B cell (primary cell): Measurements from ENCODE around the gene DCAF8L2. TPM values are rescaled to one million over a fixed set of nuclear protein-coding genes. Genes with fewer than 3 reads are reported as not detected.

Experiments
- ATAC-seq: fragments of 200-7000 bp; cut with Tn5 transposase; one replicate; pipeline ENCODE4 v1.10.0; 2021; ENCODE audit warnings: low read depth, mild to moderate bottlenecking, moderate number of reproducible peaks, moderate library complexity
- CTCF ChIA-PET: fragments of 350-600 bp; sonication (Branson Sonifier 250); formaldehyde crosslinking; loops from one replicate; lab custom pipeline; 2021; ENCODE audit warnings: antibody characterized with exemption, inconsistent platforms; lab: Charles Lee
- POLR2A ChIA-PET: fragments of 350-600 bp; sonication (Branson Sonifier 250); formaldehyde crosslinking; loops from one replicate; lab custom pipeline; 2021; ENCODE audit warnings: antibody characterized with exemption; lab: Charles Lee
- DNase-seq: peaks from one replicate; pipeline ENCODE4 v3.0.0; 2013
- H2AFZ ChIP-seq: 2 replicates; pipeline ENCODE4 v1.6.1; 2012; ENCODE audit warnings: mild to moderate bottlenecking, low read depth, low read length; ENCODE audit not compliant: insufficient read depth, poor library complexity, severe bottlenecking
- H3K27ac ChIP-seq, 2 donors: 1 replicate in 1 of 2; 2 replicates in 1 of 2; pipeline ENCODE4 v1.5.1; 2012 to 2013; ENCODE audit warnings: low read length in 2 of 2, mild to moderate bottlenecking in 2 of 2, moderate library complexity in 1 of 2
- H3K27me3 ChIP-seq, 4 experiments: fragments of 200-600 bp in 1 of 4; sonication (generic) in 1 of 4; replicated peaks in 1 of 4; 1 replicate in 2 of 4; 2 replicates in 2 of 4; pipeline versions ENCODE4 v1.6.1 to v1.7.0; 2013 to 2016; ENCODE audit warnings: low read length in 3 of 4, mild to moderate bottlenecking in 2 of 4, mixed read lengths in 1 of 4, moderate library complexity in 1 of 4; ENCODE audit not compliant: insufficient read depth in 4 of 4, control insufficient read depth in 3 of 4; ENCODE audit errors: control extremely low read depth in 1 of 4
- H3K36me3 ChIP-seq, 2 experiments: replicated peaks in 1 of 2; 1 replicate in 1 of 2; 2 replicates in 1 of 2; pipeline versions ENCODE4 v1.6.1 to v1.7.1; 2013; ENCODE audit warnings: low read length in 1 of 2; ENCODE audit not compliant: insufficient read depth in 2 of 2, control insufficient read depth in 1 of 2; ENCODE audit errors: control extremely low read depth in 1 of 2, extremely low read depth in 1 of 2
- H3K4me1 ChIP-seq, 2 donors: fragments of 200-600 bp in 1 of 2; sonication (generic) in 1 of 2; 1 replicate in 1 of 2; 2 replicates in 1 of 2; pipeline versions ENCODE4 v1.5.1 to v1.6.1; 2013 to 2017; ENCODE audit warnings: low read length in 2 of 2; ENCODE audit not compliant: control insufficient read depth in 2 of 2, insufficient read depth in 2 of 2
- H3K4me2 ChIP-seq: replicated peaks from 2 replicates; pipeline ENCODE3; 2012; ENCODE audit warnings: mild to moderate bottlenecking, low read depth, low read length; ENCODE audit not compliant: poor library complexity, severe bottlenecking
- H3K4me3 ChIP-seq, 5 experiments: fragments of 200-600 bp in 1 of 5; sonication (generic) in 1 of 5; 1 replicate in 3 of 5; 2 replicates in 2 of 5; pipeline versions ENCODE4 v1.5.1 to v1.7.0; 2011 to 2016; ENCODE audit warnings: low read length in 4 of 5, mild to moderate bottlenecking in 4 of 5, low read depth in 2 of 5, control low read depth in 1 of 5, moderate library complexity in 1 of 5; ENCODE audit not compliant: insufficient read depth in 1 of 5; ENCODE audit errors: control extremely low read depth in 1 of 5, extremely low read depth in 1 of 5
- H3K79me2 ChIP-seq: fragments of 200-600 bp; sonication (generic); one replicate; pipeline ENCODE4 v1.6.0; 2016; ENCODE audit warnings: low read length; ENCODE audit not compliant: control insufficient read depth, insufficient read depth
- H3K9ac ChIP-seq: fragments of 200-600 bp; sonication (generic); 2 replicates; pipeline ENCODE4 v1.6.1; 2017; ENCODE audit warnings: mild to moderate bottlenecking, low read length, moderate library complexity
- H3K9me3 ChIP-seq, 3 donors: one replicate each; pipeline versions ENCODE4 v1.6.1 to v1.7.1; 2013; ENCODE audit warnings: low read length in 2 of 3; ENCODE audit not compliant: control insufficient read depth in 2 of 3, insufficient read depth in 1 of 3; ENCODE audit errors: control extremely low read depth in 1 of 3
- H4K20me1 ChIP-seq: 2 replicates; pipeline ENCODE4 v1.6.0; 2012; ENCODE audit warnings: mild to moderate bottlenecking, low read length; ENCODE audit not compliant: insufficient read depth, control insufficient read depth, poor library complexity, severe bottlenecking
- H3K27ac Mint-ChIP-seq: one replicate; pipeline ENCODE4 v1.8.0; 2021; ENCODE audit warnings: mixed read lengths
- H3K27me3 Mint-ChIP-seq: one replicate; pipeline ENCODE4 v1.8.0; 2021; ENCODE audit warnings: mixed read lengths
- H3K4me1 Mint-ChIP-seq: one replicate; pipeline ENCODE4 v1.8.0; 2021; ENCODE audit warnings: mixed read lengths
- H3K4me3 Mint-ChIP-seq: one replicate; pipeline ENCODE4 v1.8.0; 2021; ENCODE audit warnings: mixed read lengths
- H3K9me3 Mint-ChIP-seq: one replicate; pipeline ENCODE4 v1.8.0; 2022; ENCODE audit warnings: mixed read lengths; ENCODE audit not compliant: insufficient read depth
- EZH2 ChIP-seq: IDR thresholded peaks from 2 replicates; pipeline ENCODE4 v1.6.1; 2012; ENCODE audit warnings: borderline replicate concordance, low read depth, mild to moderate bottlenecking, moderate library complexity, low read length; ENCODE audit not compliant: insufficient read depth, poor library complexity, severe bottlenecking
- WGBS: methylation state at CpG from one replicate; pipeline ENCODE4 v1.1.5; 2013; ENCODE audit warnings: missing lambda C conversion rate; ENCODE audit not compliant: insufficient coverage; 5-methylcytosine and 5-hydroxymethylcytosine counted together
- intact Hi-C: fragments of 100-400 bp; cut with micrococcal nuclease; formaldehyde crosslinking; loops from one replicate; pipeline ENCODE4 v1.10.0; 2022
- polyA plus RNA-seq: library from polyadenylated mRNA; depleted of rRNA; stranded (reverse); fragments of >200 nt; gene quantifications from 2 replicates; pipeline ENCODE4 v1.2.3, GENCODE V29; 2012
- total RNA-seq, 2 donors: library from RNA; stranded (reverse); fragments of 120-200 nt in 1 of 2; gene quantifications; 1 replicate in 1 of 2; 2 replicates in 1 of 2; pipeline versions ENCODE4 v1.2.3 to v1.2.4, GENCODE V29; 2013 to 2022
- TF ChIP-seq, protein P1 (sequence below): fragments of 200-600 bp; IDR thresholded peaks from one replicate; pipeline ENCODE4 v1.8.0; 2022; ENCODE audit warnings: antibody characterized with exemption, mild to moderate bottlenecking

DCAF8L2 gene
- total and polyA plus RNA-seq, 2 donors (not counting 1 experiment from before 2014, with no cell fraction given), result not detected

DNA sequence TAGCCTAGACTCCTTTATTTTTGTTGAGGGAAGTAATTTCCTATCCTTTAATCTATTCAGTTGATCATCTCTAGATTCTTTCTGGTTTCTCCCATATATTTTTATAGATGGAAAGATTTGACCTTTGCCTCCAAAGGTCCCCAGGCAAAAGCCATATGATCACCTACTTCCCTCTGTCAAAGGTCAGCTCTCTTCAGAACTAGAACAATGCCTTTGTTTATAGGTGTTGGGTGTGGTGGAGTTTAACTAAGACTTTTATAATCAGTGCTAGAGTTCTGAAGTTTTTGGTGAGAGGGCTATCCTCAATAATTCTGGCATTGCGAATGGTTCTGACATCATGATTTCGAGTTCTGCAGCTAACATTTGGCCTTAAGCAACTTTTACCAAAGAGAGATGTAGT is 19.0 kb upstream of the DCAF8L2 start:
- Mint-ChIP-seq H3K27me3 (no peaks in the 10 kb centered on the region), H3K4me3 (no peak overlapping the region), H3K9me3 (no peaks in the 10 kb centered on the region), H3K27ac (no peak overlapping the region), H3K4me1 (no peaks in the 10 kb centered on the region)
- Histone ChIP-seq H3K9me3 (no peaks in the 10 kb centered on the region), H3K79me2 (no peaks in the 10 kb centered on the region), H3K36me3 (no peaks in the 10 kb centered on the region), H2AFZ (no peak overlapping the region), H3K27me3 (no peaks in the 10 kb centered on the region), H3K4me1 (no peaks in the 10 kb centered on the region), H3K4me3 (no peak overlapping the region), H3K4me2 (no peak overlapping the region), H3K27ac (no peak overlapping the region), H3K9ac (no peak overlapping the region), H4K20me1 (no peaks in the 10 kb centered on the region)
- no peak for ATAC-seq
- CTCF ChIA-PET, result no interaction called here
- TF ChIP-seq EZH2, result no peak
- TF ChIP-seq, protein P1, sequence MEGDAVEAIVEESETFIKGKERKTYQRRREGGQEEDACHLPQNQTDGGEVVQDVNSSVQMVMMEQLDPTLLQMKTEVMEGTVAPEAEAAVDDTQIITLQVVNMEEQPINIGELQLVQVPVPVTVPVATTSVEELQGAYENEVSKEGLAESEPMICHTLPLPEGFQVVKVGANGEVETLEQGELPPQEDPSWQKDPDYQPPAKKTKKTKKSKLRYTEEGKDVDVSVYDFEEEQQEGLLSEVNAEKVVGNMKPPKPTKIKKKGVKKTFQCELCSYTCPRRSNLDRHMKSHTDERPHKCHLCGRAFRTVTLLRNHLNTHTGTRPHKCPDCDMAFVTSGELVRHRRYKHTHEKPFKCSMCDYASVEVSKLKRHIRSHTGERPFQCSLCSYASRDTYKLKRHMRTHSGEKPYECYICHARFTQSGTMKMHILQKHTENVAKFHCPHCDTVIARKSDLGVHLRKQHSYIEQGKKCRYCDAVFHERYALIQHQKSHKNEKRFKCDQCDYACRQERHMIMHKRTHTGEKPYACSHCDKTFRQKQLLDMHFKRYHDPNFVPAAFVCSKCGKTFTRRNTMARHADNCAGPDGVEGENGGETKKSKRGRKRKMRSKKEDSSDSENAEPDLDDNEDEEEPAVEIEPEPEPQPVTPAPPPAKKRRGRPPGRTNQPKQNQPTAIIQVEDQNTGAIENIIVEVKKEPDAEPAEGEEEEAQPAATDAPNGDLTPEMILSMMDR, result no peak
- POLR2A ChIA-PET, result no interaction called here
- intact Hi-C loops, result no loop called here
- no peak for DNase-seq
- no CpG with 5 or more reads among the region's 2 CpGs for WGBS

DNA sequence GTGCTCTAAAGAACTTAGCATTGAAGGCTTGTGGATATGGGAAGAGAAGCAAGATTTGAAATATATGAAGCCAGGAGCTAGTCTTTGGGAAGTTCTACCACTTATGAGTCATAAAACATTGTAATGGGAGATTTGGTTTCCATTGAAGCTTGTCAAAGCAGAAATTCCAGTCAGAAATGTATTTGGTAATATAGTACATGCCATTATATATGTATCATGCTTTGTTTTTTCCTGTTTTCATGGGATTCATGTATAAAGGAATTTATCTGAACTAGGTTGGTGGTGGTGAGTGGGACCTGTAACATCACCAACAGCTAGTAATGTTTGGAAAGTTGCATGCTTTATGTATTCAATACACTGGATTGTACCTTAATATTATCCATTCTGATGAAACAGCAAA is 14.6 kb upstream of the DCAF8L2 start:
- ChIA-PET POLR2A (no interaction called here), CTCF (no interaction called here)
- no peak overlapping the region for H3K4me3 Mint-ChIP-seq
- Histone ChIP-seq H3K4me1 (no peaks in the 10 kb centered on the region), H2AFZ (no peak overlapping the region), H3K9me3 (no peaks in the 10 kb centered on the region), H3K36me3 (no peaks in the 10 kb centered on the region), H3K27ac (no peak overlapping the region), H3K27me3 (no peaks in the 10 kb centered on the region), H3K4me2 (no peak overlapping the region), H3K79me2 (no peaks in the 10 kb centered on the region), H4K20me1 (no peaks in the 10 kb centered on the region), H3K4me3 (no peak overlapping the region), H3K9ac (no peak overlapping the region)
- no peaks in the 10 kb centered on the region for H3K27me3 Mint-ChIP-seq
- ATAC-seq (no peak), DNase-seq (no peak)
- H3K27ac Mint-ChIP-seq, result no peak overlapping the region
- intact Hi-C loops, result no loop called here
- TF ChIP-seq, protein P1, result no peak
- TF ChIP-seq EZH2, result no peak
- no peaks in the 10 kb centered on the region for H3K4me1 Mint-ChIP-seq
- H3K9me3 Mint-ChIP-seq, result no peaks in the 10 kb centered on the region
